Prostate gland (tissue), 2 donors: ENCODE results near the gene ZNF587B.

Source experiments
- POLR2AphosphoS5 ChIP-seq: sonication (generic); formaldehyde crosslinking; IDR thresholded peaks from one replicate; pipeline ENCODE4 v1.6.1; 2017; ENCODE audit warnings: antibody characterized with exemption
- TF ChIP-seq, protein P1 (sequence below), 4 experiments: fragments of 200-600 bp in 2 of 4; fragments of 450-650 bp in 2 of 4; sonication (generic) in 2 of 4; IDR thresholded peaks; 1 replicate in 3 of 4; 2 replicates in 1 of 4; pipeline ENCODE4 v1.5.1; 2016 to 2019; ENCODE audit warnings: antibody characterized with exemption in 4 of 4, mild to moderate bottlenecking in 2 of 4, moderate library complexity in 2 of 4

DNA sequence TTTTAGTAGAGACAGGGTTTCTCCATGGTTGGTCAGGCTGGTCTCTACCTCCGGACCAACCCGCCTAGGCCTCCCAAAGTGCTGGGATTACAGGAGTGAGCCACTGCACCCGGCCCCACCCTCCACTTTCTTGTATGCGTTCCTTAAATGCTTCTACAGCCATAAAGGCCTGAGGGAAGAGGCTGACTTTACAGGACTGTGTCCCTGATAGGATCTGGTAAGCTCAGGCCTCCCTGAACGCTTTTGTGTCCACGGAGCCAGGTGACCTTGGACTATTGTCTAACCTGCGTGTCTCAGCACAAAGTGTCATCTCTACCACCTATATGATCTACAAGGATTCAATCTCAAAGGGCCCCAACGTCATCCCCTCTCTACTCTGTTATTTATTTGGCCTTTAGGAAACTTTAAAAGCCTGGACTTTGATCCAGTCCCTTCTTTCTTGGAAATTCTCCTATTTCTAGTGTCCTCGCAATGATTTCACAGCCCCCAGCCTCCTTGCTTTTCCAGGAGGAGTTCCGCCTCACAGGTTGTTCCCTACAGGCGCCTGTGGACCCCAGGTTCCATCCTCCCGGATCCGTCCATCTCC is 16.1 kb upstream of the ZNF587B start:
- TF ChIP-seq, protein P1, sequence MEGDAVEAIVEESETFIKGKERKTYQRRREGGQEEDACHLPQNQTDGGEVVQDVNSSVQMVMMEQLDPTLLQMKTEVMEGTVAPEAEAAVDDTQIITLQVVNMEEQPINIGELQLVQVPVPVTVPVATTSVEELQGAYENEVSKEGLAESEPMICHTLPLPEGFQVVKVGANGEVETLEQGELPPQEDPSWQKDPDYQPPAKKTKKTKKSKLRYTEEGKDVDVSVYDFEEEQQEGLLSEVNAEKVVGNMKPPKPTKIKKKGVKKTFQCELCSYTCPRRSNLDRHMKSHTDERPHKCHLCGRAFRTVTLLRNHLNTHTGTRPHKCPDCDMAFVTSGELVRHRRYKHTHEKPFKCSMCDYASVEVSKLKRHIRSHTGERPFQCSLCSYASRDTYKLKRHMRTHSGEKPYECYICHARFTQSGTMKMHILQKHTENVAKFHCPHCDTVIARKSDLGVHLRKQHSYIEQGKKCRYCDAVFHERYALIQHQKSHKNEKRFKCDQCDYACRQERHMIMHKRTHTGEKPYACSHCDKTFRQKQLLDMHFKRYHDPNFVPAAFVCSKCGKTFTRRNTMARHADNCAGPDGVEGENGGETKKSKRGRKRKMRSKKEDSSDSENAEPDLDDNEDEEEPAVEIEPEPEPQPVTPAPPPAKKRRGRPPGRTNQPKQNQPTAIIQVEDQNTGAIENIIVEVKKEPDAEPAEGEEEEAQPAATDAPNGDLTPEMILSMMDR (IDR thresholded peaks at IDR 0.05): no peak
- no peak for TF ChIP-seq POLR2AphosphoS5
